ENCODE results near the gene SPRED3.
"Not testable (repeated sequence)": the region's sequence is repeated elsewhere in the genome, so short reads cannot be mapped to it uniquely, and the experiment has no call there.

SPRED3 gene

DNA sequence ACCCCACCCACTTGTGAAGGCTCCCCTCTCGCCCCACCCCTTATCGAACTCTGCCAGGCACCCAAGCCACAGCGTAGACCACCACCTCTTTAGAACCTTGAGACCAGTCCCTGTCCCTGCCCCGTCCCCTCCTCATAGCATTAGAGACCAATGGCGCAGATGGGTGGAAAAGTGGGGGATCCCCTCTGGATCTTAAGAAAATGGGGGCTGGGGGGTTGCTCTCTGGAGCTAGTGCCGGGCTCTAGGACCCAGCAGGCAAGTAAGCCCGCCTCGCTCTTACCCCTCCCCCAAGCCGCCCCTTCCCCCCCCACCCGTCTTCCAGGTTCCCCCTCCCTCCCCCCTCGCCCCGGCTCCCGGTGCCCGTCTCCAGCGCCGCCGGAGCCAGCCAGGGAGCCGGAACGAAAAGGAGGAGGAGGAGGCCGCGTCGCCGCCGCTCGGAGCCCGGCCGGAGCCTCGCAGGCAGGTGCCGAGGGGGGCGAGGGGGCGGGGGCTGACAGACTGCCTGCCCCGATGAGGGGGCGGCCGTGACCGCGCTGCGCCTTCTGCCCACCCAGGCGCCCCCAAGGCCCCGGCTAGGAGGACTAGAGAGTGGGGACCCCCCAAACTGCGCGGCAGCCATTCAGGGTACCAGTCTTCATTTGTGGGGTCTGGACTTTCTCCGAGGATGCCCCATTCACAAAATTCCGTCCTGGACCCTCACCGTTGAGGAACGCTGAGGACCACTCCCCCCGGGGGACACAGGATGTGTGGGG lies at the start of gene SPRED3:
TSS of gene SPRED3 (plus strand) at position 349 of the 752 bp plus-strand sequence. CDS start 1,606 bp downstream, outside the sequence.
- DNase-seq (ENCODE audit: low spot score) = peak; percentile 80

- not testable (repeated sequence) for DNase-seq (ENCODE audit: low spot score)
Observed at GRCh38 chr19:38339011-38339410, 49.5 kb upstream of the SPRED3 start.

DNA sequence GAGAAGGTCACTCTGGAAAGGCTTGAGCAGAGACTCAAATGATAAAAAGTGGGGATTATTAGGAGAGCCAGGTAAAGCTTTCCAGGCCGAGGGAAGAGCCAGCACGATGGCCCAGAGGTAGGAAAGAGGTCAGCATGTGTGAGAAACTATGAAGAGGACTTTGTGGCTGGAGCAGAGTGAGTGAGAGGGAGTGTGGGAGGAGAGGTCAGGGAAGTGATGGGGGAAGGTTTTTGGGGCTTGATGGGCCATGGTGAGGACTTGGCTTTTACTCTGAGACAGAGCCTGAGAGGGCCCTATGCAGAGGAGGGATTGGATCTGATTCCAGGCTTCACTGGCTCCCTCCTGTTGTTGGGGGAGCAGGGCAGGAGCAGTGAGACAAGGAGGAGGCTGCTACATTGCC lies 47.6 kb upstream of the SPRED3 start:
- no peak for DNase-seq (ENCODE audit: low spot score)

GRCh38 chr19:38346837-38347236 lies 41.7 kb upstream of the SPRED3 start:
- no peak for DNase-seq (ENCODE audit: low spot score)

DNA sequence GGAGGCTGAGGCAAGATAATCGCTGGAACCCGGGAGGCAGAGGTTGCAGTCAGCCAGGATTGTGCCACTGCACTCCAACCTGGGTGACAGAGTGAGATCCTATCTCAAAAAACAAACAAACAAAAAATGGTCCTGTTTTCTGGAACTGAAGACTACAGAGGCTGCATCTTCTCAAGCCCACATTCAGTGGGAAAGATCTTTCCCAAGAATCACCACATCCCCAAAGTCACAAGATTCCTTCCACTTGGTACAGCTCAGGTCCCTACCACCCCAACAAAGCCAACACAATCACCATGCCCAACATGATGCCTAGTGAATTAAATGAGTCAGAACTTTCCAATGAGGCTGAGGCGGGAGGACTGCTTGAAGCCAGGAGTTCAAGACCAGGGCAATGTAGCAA lies 37.6 kb upstream of the SPRED3 start:
- DNase-seq (ENCODE audit: low spot score) = no peak

- no peak for DNase-seq (ENCODE audit: low spot score)
Observed at GRCh38 chr19:38351865-38352395, 36.6 kb upstream of the SPRED3 start.

- no peak for DNase-seq (ENCODE audit: low spot score)
Observed at GRCh38 chr19:38352611-38353010, 35.9 kb upstream of the SPRED3 start.

GRCh38 chr19:38355728-38356725 lies 32.5 kb upstream of the SPRED3 start:
- DNase-seq (ENCODE audit: low spot score) = no peak

GRCh38 chr19:38358071-38358470 lies 30.4 kb upstream of the SPRED3 start:
- no peak for DNase-seq (ENCODE audit: low spot score)

DNA sequence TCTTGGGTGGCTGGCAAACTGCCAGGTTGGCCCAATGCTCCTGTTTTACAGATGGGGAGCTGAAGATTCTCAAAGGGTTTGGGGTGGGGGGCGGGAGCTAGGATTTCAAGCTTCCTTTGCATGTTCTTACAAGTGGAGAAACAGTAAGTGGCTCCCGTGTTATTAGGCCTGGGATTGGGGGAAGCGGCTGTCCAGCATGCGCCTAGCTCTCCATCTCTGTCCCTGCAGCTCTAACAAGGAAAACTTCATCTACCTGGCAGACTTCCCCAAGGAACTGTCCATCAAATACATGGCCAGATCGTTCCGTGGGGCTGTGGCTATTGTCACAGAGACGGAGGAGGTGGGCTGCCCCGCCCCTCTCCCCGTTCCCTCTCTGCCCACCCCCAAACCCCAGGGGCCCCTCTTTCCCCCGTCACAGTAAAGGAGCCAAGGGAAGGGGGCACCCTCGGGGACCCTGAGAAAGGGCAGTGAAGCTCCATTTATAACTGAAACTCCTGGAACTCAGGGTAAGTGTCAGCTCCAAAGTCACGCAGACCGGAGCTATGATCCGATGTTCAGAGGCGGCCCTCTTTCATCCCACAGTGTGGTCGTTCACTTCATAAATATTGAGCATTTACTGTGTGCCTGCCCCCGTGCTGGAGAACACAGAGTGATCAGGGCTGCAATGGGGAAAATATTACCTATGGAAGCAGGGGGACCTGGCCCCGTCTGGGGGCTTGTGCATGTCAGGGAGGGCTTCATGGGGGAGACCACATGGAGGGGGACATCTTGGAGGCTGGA lies 29.1 kb upstream of the SPRED3 start:
- no peak for DNase-seq (ENCODE audit: low spot score)

DNA sequence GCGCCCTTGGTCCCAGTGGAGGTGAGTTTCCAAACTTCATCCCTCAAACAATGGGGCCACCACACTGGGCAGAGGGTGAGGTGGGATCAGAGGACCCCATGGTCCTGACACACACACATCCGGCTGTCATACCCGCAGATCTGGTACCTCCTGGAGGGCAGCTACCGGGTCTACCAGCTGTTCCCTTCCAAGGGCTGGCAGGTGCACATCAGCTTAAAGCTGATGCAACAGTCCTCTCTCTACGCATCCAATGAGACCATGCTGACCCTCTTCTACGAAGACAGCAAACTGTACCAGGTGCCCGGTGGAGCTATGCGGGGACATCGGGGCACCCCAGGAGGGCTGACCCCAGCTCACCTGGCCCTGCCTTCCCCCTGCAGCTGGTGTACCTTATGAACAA lies 28.1 kb upstream of the SPRED3 start:
- no peak for DNase-seq (ENCODE audit: low spot score)

DNA sequence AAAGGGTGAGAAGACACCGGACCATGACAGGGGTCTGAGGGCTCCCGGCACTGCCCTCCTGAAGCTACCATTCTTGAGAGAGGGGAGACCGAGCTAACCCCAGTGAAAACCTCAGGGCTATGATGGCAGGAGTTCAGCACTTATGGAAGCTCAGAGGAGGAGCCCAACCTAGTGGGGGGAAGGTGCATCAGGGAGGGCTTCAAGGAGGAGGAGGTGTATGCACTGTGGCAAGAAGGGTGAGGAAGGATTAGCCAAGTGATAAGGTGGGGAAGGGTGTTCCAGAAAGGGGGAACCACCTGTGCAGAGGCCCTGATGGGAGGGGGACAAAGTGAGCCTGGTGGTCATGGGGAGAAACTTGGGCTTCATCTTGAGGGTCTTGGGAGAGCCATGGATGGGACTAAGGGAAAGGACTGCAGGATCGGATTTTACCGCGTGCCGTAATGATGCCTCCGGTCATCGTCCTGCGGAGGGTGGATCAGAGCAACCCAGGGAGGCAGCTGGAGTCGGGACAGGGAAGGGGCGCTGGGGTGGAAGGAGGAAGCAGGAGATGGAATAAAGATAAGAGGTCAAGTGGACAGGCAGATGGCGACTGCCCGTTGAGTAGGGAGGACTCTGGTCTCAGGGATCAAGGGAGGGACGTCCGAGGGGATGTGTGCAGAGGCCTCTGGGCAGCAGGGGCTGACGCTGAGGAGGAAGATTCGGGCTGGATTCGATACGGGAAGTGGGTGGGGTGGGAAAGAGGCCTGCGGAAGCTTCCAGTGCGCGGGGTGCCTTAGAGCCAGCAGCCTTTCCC lies 27.5 kb upstream of the SPRED3 start:
- no peak for DNase-seq (ENCODE audit: low spot score)

DNA sequence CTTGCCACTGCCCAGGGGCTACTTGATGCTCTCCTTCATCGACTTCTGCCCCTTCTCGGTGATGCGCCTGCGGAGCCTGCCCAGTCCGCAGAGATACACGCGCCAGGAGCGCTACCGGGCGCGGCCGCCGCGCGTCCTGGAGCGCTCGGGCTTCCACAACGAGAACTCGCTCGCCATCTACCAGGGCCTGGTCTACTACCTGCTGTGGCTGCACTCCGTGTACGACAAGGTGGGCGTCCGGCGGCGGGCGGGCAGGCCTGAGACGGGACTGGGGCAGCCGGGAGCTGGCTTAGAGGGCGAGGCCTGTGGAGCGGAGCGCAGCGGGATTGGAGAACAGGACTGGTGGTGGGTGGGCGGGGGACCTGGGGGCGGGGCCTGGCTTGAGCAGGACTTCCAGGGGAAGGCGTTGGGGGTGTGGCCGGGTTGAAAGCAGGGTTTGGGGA lies 26.8 kb upstream of the SPRED3 start:
- peak; percentile 93 for DNase-seq (ENCODE audit: low spot score)

- DNase-seq (ENCODE audit: low spot score) = peak; percentile 91
Observed at GRCh38 chr19:38362076-38362945, 26.2 kb upstream of the SPRED3 start.

- DNase-seq (ENCODE audit: low spot score) = not testable (repeated sequence)
Observed at GRCh38 chr19:38362946-38363688, 25.4 kb upstream of the SPRED3 start.

DNA sequence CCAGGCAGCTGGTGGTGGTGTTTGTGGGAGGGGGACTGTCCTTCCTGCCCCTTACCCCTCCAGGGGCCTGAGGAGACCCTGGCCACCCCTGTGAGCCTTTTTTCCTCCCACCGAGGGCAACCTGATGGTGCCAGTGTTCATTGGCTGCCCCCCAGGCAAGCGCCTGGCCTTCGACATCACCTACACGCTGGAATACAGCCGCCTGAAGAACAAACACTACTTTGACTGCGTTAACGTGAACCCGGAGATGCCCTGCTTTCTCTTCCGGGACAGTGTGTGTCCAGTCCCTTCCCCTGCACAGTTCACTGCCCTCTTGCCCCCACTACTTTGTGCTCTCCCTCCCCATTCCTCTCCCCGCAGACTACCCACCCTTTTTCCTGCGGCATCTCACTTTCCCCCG lies 21.5 kb upstream of the SPRED3 start:
- no peak for DNase-seq (ENCODE audit: low spot score)

DNA sequence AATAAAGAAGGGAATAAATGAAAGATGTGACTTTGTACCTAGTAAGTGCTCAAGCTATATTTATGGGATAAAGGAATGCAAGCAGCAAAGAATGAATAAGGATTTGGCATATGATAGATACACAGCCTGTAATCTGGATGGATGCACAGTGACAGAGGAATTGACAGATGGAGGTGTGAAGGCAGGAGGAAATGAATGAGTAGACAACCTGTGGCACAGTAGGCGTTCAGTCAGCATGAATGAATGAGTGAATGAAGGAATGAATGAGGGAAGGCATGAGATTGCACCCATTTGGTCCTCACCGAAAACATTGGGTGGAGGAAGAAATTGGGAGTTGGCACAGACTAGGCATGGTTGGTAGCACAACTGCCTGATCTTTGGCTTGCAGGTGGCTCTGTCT lies 18.9 kb upstream of the SPRED3 start:
- no peak for DNase-seq (ENCODE audit: low spot score)

DNA sequence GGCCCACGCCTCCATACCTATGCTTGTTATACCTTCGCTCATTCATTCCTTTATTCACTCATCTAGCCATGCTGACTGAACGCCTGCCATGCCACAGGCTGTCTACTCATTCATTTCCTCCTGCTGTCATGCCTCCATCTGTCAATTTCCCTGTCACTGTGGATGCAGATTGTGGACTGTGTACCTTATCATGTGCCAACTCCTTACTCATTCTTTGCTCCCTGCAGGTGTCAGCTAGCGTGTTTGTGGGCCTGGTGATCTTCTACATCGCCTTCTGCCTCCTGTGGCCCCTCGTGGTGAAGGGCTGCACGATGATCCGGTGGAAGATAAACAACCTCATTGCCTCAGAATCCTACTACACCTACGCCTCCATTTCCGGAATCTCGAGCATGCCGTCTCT lies 18.2 kb upstream of the SPRED3 start:
- no peak for DNase-seq (ENCODE audit: low spot score)

- no peak for DNase-seq (ENCODE audit: low spot score)
Observed at GRCh38 chr19:38371081-38371480, 17.4 kb upstream of the SPRED3 start.

Measured in GM03348 (cell line).